HepG2 (cell line): Measurements from ENCODE around the gene CRNKL1. TPM values are rescaled to one million over a fixed set of nuclear protein-coding genes. Genes with fewer than 3 reads are reported as not detected.
A peak's percentile ranks its signal among the peaks of the same experiment; 100 is the strongest.

ENCODE experiments used
- BRD4 ChIP-seq: sonication (generic); formaldehyde crosslinking; IDR thresholded peaks from 2 replicates; pipeline ENCODE4 v1.4.0; 2020; ENCODE audit warnings: missing genetic modification reagents
- CENPX ChIP-seq: sonication (generic); formaldehyde crosslinking; IDR thresholded peaks from 2 replicates; pipeline ENCODE4 v1.9.0; 2021; ENCODE audit warnings: mild to moderate bottlenecking, missing genetic modification reagents, moderate library complexity
- DNMT1 ChIP-seq: sonication (generic); formaldehyde crosslinking; IDR thresholded peaks from 2 replicates; pipeline ENCODE4 v1.5.1; 2020; ENCODE audit warnings: mild to moderate bottlenecking, missing genetic modification reagents
- EED ChIP-seq: sonication (generic); formaldehyde crosslinking; IDR thresholded peaks from 2 replicates; pipeline ENCODE4 v1.5.0; 2020; ENCODE audit warnings: mild to moderate bottlenecking, missing genetic modification reagents
- KAT2B ChIP-seq: fragments of 150-350 bp; IDR thresholded peaks from 2 replicates; pipeline ENCODE4 v1.6.1; 2014; ENCODE audit warnings: low read depth, low read length, borderline replicate concordance
- KLF15 ChIP-seq: sonication (generic); formaldehyde crosslinking; IDR thresholded peaks from 2 replicates; pipeline ENCODE4 v1.8.1; 2023; ENCODE audit warnings: borderline replicate concordance, mild to moderate bottlenecking, inconsistent platforms, missing genetic modification reagents, mixed read lengths
- LCORL ChIP-seq, 2 experiments: fragments of 450-650 bp in 1 of 2; sonication (generic) in 1 of 2; formaldehyde crosslinking in 1 of 2; IDR thresholded peaks; 2 replicates each; pipeline versions ENCODE4 v1.5.0 to v1.6.1; 2017 to 2020; ENCODE audit warnings: antibody characterized with exemption in 1 of 2, missing genetic modification reagents in 1 of 2
- MAZ ChIP-seq, 2 experiments: sonication (generic) in 1 of 2; formaldehyde crosslinking in 1 of 2; IDR thresholded peaks; 2 replicates each; pipeline versions ENCODE4 v1.5.0 to v1.6.1; 2012 to 2020; ENCODE audit warnings: low read depth in 2 of 2, mild to moderate bottlenecking in 2 of 2, borderline replicate concordance in 1 of 2, improper control_type of control experiment in 1 of 2, low read length in 1 of 2, missing genetic modification reagents in 1 of 2, moderate library complexity in 1 of 2
- MTF2 ChIP-seq: sonication (generic); formaldehyde crosslinking; IDR thresholded peaks from 2 replicates; pipeline ENCODE4 v1.5.0; 2020; ENCODE audit warnings: missing genetic modification reagents, borderline replicate concordance
- POGZ ChIP-seq: sonication (generic); formaldehyde crosslinking; IDR thresholded peaks from 2 replicates; pipeline ENCODE4 v1.4.0; 2020; ENCODE audit warnings: mild to moderate bottlenecking, missing genetic modification reagents
- SALL2 ChIP-seq: sonication (generic); formaldehyde crosslinking; IDR thresholded peaks from 2 replicates; pipeline ENCODE4 v1.8.1; 2023; ENCODE audit warnings: mild to moderate bottlenecking, missing genetic modification reagents, inconsistent platforms
- ZNF12 ChIP-seq: sonication (generic); formaldehyde crosslinking; IDR thresholded peaks from 2 replicates; pipeline ENCODE4 v1.5.0; 2020; ENCODE audit warnings: missing genetic modification reagents
- ZNF234 ChIP-seq: sonication (generic); formaldehyde crosslinking; conservative IDR thresholded peaks from 2 replicates; pipeline ENCODE4 v1.5.1; 2020; ENCODE audit warnings: mild to moderate bottlenecking, missing genetic modification reagents
- ZNF256 ChIP-seq: sonication (generic); formaldehyde crosslinking; conservative IDR thresholded peaks from 2 replicates; pipeline ENCODE4 v1.4.0; 2020; ENCODE audit warnings: missing genetic modification reagents
- ZNF773 ChIP-seq: sonication (generic); formaldehyde crosslinking; IDR thresholded peaks from 2 replicates; pipeline ENCODE4 v1.4.0; 2020; ENCODE audit warnings: missing genetic modification reagents, borderline replicate concordance
- ZNF780A ChIP-seq: sonication (generic); formaldehyde crosslinking; IDR thresholded peaks from 2 replicates; pipeline ENCODE4 v1.8.0; 2022; ENCODE audit warnings: mild to moderate bottlenecking, missing genetic modification reagents, moderate library complexity
- polyA plus RNA-seq, 8 experiments: library from polyadenylated mRNA; depleted of rRNA in 3 of 8; stranded (reverse) in 7 of 8; unstranded in 1 of 8; fragments of >200 nt; fragmentation: Illumina TruSeq in 4 of 8; extraction: Trizol in 4 of 8; gene quantifications; 2 replicates each; pipeline versions ENCODE4 v1.2.1 to v1.2.3, GENCODE V29; 2011 to 2016; ENCODE audit warnings: low read depth in 4 of 8, missing spikeins in 1 of 8, mixed read lengths in 1 of 8; ENCODE audit not compliant: insufficient read depth in 1 of 8
- total RNA-seq, 5 experiments: library from RNA; depleted of rRNA; stranded (reverse); fragments of >200 nt; fragmentation: Illumina TruSeq; extraction: Trizol; gene quantifications; 2 replicates each; pipeline ENCODE4 v1.2.3, GENCODE V29; 2016; ENCODE audit warnings: low read depth in 1 of 5
- TF ChIP-seq, protein P1 (sequence below): sonication (generic); formaldehyde crosslinking; IDR thresholded peaks from 2 replicates; pipeline ENCODE4 v1.5.0; 2020; ENCODE audit warnings: mild to moderate bottlenecking, missing genetic modification reagents, borderline replicate concordance
- TF ChIP-seq, protein P2 (sequence below): sonication (generic); formaldehyde crosslinking; IDR thresholded peaks from 2 replicates; pipeline ENCODE4 v1.4.0; 2020; ENCODE audit warnings: mild to moderate bottlenecking, low read depth, missing genetic modification reagents
- TF ChIP-seq, protein P3 (sequence below): sonication (generic); formaldehyde crosslinking; IDR thresholded peaks from 2 replicates; pipeline ENCODE4 v1.8.1; 2023; ENCODE audit warnings: mild to moderate bottlenecking, moderate library complexity, missing genetic modification reagents

The CRNKL1 gene
- total and polyA plus RNA-seq, 2 of the 13 experiments (the other 11 are each of a cell fraction or from before 2014, with no cell fraction given) = 12.3 to 64.5 TPM

DNA sequence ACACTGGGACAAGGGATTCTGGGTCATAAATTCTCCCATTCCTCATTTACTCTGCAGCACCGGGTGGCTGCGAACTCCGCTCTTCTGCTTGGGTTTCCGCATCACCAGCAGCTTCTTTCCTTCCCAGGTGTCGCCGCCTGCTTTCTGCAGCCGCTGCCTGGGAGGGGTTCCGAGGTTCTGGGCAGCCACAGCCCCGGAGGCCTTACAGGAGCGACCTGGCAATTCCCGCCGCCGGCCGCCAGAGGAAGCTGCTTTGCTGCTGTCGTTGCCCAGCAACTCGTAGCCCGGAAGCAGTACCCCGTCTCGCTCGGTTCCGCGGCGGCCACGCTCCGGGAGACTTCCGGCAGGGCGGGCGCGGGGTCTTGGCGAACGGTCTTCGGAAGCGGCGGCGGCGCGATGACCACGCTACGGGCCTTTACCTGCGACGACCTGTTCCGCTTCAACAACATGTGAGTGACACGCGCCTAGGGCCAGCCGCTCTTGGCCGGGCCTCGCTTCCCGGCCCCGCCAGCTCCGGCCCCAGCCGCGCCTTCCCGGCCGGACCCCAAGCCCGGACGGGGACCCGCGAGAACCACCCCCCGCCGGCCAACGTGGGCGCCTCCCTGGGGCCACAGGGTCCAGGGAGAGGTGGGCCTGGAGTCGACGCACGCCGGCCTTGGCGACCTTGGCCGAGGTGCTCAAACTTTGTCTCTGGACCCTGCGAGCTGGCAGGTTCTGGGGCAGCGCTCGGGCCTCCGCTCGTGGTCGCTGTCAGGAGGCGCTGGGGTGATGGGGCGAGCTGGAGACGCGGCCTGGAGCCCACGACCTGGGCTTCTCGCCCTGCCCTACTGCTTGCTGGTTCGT is 35.0 kb downstream of the CRNKL1 start, which contains the start of gene NAA20 (continued):
- TF ChIP-seq KAT2B = no peak
- TF ChIP-seq LCORL (IDR thresholded peaks at IDR 0.05) = no peak
- peak; percentile 51 for TF ChIP-seq LCORL (CRISPR knock-in tag; IDR thresholded peaks at IDR 0.05)
- peak; percentile 97 for TF ChIP-seq DNMT1 (CRISPR knock-in tag)
- peak; percentile 99 for TF ChIP-seq ZNF234 (CRISPR knock-in tag)
- TF ChIP-seq, protein P1, sequence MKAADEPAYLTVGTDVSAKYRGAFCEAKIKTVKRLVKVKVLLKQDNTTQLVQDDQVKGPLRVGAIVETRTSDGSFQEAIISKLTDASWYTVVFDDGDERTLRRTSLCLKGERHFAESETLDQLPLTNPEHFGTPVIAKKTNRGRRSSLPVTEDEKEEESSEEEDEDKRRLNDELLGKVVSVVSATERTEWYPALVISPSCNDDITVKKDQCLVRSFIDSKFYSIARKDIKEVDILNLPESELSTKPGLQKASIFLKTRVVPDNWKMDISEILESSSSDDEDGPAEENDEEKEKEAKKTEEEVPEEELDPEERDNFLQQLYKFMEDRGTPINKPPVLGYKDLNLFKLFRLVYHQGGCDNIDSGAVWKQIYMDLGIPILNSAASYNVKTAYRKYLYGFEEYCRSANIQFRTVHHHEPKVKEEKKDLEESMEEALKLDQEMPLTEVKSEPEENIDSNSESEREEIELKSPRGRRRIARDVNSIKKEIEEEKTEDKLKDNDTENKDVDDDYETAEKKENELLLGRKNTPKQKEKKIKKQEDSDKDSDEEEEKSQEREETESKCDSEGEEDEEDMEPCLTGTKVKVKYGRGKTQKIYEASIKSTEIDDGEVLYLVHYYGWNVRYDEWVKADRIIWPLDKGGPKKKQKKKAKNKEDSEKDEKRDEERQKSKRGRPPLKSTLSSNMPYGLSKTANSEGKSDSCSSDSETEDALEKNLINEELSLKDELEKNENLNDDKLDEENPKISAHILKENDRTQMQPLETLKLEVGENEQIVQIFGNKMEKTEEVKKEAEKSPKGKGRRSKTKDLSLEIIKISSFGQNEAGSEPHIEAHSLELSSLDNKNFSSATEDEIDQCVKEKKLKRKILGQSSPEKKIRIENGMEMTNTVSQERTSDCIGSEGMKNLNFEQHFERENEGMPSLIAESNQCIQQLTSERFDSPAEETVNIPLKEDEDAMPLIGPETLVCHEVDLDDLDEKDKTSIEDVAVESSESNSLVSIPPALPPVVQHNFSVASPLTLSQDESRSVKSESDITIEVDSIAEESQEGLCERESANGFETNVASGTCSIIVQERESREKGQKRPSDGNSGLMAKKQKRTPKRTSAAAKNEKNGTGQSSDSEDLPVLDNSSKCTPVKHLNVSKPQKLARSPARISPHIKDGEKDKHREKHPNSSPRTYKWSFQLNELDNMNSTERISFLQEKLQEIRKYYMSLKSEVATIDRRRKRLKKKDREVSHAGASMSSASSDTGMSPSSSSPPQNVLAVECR (CRISPR knock-in tag) = peak; percentile 100
- no peak; the same call in 1 of the 2 replicates for TF ChIP-seq KLF15 (CRISPR knock-in tag)
- TF ChIP-seq MAZ (IDR thresholded peaks at IDR 0.05; ENCODE audit: borderline replicate concordance, low read depth, low read length) = peak; percentile 81; the same call in 1 of the 2 replicates
- TF ChIP-seq MAZ (CRISPR knock-in tag; IDR thresholded peaks at IDR 0.05; ENCODE audit: low read depth) = peak; percentile 93; the same call in 1 of the 2 replicates
- peak; percentile 74 for TF ChIP-seq ZNF12 (CRISPR knock-in tag)
- TF ChIP-seq, protein P2, sequence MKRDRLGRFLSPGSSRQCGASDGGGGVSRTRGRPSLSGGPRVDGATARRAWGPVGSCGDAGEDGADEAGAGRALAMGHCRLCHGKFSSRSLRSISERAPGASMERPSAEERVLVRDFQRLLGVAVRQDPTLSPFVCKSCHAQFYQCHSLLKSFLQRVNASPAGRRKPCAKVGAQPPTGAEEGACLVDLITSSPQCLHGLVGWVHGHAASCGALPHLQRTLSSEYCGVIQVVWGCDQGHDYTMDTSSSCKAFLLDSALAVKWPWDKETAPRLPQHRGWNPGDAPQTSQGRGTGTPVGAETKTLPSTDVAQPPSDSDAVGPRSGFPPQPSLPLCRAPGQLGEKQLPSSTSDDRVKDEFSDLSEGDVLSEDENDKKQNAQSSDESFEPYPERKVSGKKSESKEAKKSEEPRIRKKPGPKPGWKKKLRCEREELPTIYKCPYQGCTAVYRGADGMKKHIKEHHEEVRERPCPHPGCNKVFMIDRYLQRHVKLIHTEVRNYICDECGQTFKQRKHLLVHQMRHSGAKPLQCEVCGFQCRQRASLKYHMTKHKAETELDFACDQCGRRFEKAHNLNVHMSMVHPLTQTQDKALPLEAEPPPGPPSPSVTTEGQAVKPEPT (CRISPR knock-in tag) = peak; percentile 90
- TF ChIP-seq BRD4 (CRISPR knock-in tag) = peak; percentile 84
- peak; percentile 83; the same call in 1 of the 2 replicates for TF ChIP-seq MTF2
- TF ChIP-seq ZNF780A = peak; percentile 84
- TF ChIP-seq, protein P3, sequence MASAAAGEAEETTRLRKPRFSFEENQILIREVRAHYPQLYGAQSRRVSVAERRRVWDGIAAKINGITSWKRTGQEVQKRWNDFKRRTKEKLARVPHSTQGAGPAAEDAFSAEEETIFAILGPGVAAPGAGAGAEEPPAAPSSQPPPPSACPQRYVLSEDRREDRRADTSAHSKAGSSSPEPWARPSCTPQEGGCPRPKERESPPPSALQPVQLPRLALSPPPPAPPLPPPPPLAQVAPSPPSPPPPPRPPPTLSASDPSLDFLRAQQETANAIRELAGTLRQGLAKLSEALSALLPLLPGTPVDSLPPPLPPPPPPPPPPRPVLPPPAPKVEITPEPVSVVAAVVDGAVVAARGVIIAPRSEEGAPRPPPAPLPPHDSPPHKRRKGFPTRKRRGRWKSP (CRISPR knock-in tag) = no peak; the same call in none of the 2 replicates
- TF ChIP-seq POGZ = peak; percentile 97
- TF ChIP-seq ZNF773 (CRISPR knock-in tag) = peak; percentile 91; the same call in 1 of the 2 replicates
- TF ChIP-seq EED = peak; percentile 68
- no peak for TF ChIP-seq CENPX
- peak; percentile 95 for TF ChIP-seq SALL2 (CRISPR knock-in tag)
- TF ChIP-seq ZNF256 = no peak; the same call in 1 of the 2 replicates
